ENCODE results near the gene CBLB.

Gene CBLB

GRCh38 chr3:105610473-105610872 lies 258.3 kb downstream of the CBLB start:
- DNase-seq (ENCODE audit: extremely low read depth, low read depth): no peak
- no peak for TF ChIP-seq CTCF (IDR thresholded peaks at IDR 0.05; ENCODE audit: low read depth, low read length, missing control alignments)
- no peak overlapping the region for H3K4me3 ChIP-seq (replicated peaks; ENCODE audit: low read depth, low read length)

- no peak for TF ChIP-seq CTCF (IDR thresholded peaks at IDR 0.05; ENCODE audit: low read depth, low read length, missing control alignments)
- DNase-seq (ENCODE audit: extremely low read depth, low read depth): no peak
- no peak overlapping the region for H3K4me3 ChIP-seq (replicated peaks; ENCODE audit: low read depth, low read length)
Measured at GRCh38 chr3:105608623-105609022, 260.2 kb downstream of the CBLB start.

- no peak for DNase-seq (ENCODE audit: extremely low read depth, low read depth)
- no peak overlapping the region for H3K4me3 ChIP-seq (replicated peaks; ENCODE audit: low read depth, low read length)
- no peak for TF ChIP-seq CTCF (IDR thresholded peaks at IDR 0.05; ENCODE audit: low read depth, low read length, missing control alignments)
Measured at GRCh38 chr3:105606016-105606415, 262.8 kb downstream of the CBLB start.
